Mesothelial cell of epicardium (in vitro differentiated cells): ENCODE results near the gene MTCL1. TPM values are rescaled to one million over a fixed set of nuclear protein-coding genes. Genes with fewer than 3 reads are reported as not detected.

ENCODE experiments used
- DNase-seq, 2 experiments: peaks; one replicate each; pipeline ENCODE4 v3.0.0; 2021; ENCODE audit warnings: low spot score in 2 of 2; ENCODE audit not compliant: unreplicated experiment in 2 of 2
- H3K27ac Mint-ChIP-seq: 2 replicates; pipeline ENCODE4 v1.8.0; 2021; ENCODE audit warnings: mixed read lengths
- H3K27me3 Mint-ChIP-seq: 2 replicates; pipeline ENCODE4 v1.8.0; 2021; ENCODE audit warnings: low read depth, mixed read lengths
- H3K36me3 Mint-ChIP-seq: 2 replicates; pipeline ENCODE4 v1.8.0; 2021; ENCODE audit warnings: mixed read lengths
- H3K4me1 Mint-ChIP-seq: 2 replicates; pipeline ENCODE4 v1.8.0; 2021; ENCODE audit warnings: mixed read lengths
- H3K4me3 Mint-ChIP-seq: 2 replicates; pipeline ENCODE4 v1.8.0; 2021; ENCODE audit warnings: mild to moderate bottlenecking, moderate library complexity, mixed read lengths
- H3K9me3 Mint-ChIP-seq: 2 replicates; pipeline ENCODE4 v1.8.0; 2021; ENCODE audit warnings: mixed read lengths
- total RNA-seq: library from RNA; stranded (reverse); gene quantifications from 3 replicates; pipeline ENCODE4 v1.2.1, GENCODE V29; 2021
- TF ChIP-seq, protein P1 (sequence below): fragments of 200-600 bp; sonication (generic); IDR thresholded peaks from one replicate; pipeline ENCODE4 v1.5.0; 2021; ENCODE audit warnings: antibody characterized with exemption; ENCODE audit not compliant: unreplicated experiment

The MTCL1 gene
- total RNA-seq, 1 donor from 2014 or later, result 24.7 TPM

DNA sequence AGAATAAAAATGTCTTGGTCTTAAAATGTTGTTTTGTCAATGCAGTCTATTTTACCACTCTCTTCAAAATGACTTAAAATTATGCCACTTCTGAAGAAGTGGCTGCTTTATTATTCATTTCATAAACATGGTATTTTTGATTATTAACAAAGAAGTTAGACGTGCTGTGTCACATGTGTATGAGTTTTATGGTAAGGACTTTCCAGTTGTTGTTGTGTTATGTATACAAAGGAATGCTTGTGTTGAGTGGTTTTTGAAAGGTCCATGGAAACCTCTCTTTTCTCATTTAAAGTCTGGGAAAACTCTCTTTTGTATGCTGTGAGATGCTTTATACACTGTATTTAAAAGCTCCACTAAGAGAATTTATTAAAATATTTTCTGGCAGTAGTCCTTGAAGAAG is 116.2 kb downstream of the MTCL1 start:
- H3K36me3 Mint-ChIP-seq, result peaks cover 14% of the 10 kb centered on the region
- peaks cover 15% of the 10 kb centered on the region for H3K4me1 Mint-ChIP-seq
- H3K9me3 Mint-ChIP-seq, result no peaks in the 10 kb centered on the region
- H3K4me3 Mint-ChIP-seq, result no peak overlapping the region
- H3K27ac Mint-ChIP-seq, result no peak overlapping the region
- TF ChIP-seq, protein P1, sequence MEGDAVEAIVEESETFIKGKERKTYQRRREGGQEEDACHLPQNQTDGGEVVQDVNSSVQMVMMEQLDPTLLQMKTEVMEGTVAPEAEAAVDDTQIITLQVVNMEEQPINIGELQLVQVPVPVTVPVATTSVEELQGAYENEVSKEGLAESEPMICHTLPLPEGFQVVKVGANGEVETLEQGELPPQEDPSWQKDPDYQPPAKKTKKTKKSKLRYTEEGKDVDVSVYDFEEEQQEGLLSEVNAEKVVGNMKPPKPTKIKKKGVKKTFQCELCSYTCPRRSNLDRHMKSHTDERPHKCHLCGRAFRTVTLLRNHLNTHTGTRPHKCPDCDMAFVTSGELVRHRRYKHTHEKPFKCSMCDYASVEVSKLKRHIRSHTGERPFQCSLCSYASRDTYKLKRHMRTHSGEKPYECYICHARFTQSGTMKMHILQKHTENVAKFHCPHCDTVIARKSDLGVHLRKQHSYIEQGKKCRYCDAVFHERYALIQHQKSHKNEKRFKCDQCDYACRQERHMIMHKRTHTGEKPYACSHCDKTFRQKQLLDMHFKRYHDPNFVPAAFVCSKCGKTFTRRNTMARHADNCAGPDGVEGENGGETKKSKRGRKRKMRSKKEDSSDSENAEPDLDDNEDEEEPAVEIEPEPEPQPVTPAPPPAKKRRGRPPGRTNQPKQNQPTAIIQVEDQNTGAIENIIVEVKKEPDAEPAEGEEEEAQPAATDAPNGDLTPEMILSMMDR, result no peak
- no peaks in the 10 kb centered on the region for H3K27me3 Mint-ChIP-seq
- no peak for DNase-seq

DNA sequence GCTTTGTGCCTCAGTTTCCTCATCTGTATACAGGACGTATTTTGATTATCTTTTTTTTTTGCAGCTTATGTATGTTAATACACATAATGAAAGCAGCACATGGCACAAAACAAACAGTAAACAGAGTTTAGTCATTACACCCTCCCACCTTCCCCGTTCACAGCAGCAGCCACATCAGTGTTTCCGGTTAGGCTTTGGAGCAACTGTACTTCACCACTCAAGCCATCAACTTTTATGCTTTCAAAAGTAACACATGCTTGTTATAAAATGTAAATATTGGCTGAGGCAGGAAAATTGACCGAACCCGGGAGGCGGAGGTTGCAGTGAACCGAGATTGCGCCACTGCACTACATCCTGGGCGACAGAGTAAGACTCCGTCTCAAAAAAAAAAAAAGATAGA is 117.3 kb downstream of the MTCL1 start:
- Mint-ChIP-seq H3K27ac (no peak overlapping the region), H3K9me3 (no peaks in the 10 kb centered on the region), H3K36me3 (peaks cover 14% of the 10 kb centered on the region), H3K4me3 (no peak overlapping the region), H3K4me1 (peaks cover 6% of the 10 kb centered on the region), H3K27me3 (no peaks in the 10 kb centered on the region)
- DNase-seq, result no peak
- TF ChIP-seq, protein P1, result no peak

DNA sequence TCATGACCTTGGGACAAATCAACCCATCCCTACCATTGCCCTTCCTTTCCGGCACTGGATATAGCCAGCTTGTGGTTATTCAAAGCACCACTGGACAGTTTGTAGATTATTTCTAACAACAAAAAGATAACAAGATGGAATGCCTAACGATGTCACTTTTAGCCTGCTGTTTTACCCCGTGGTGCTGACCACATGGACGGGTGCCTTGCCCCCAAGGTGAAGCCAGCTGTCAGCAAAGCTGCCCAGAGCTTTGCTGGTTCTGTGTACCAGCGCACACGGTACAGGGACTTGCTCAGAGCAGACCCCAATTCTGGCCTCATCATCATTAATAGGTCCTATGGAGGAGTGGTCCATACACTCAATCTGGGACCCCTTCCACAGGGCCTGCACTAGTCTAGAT is 118.2 kb downstream of the MTCL1 start:
- Mint-ChIP-seq H3K27me3 (no peaks in the 10 kb centered on the region), H3K4me1 (peaks cover 5% of the 10 kb centered on the region), H3K4me3 (no peak overlapping the region), H3K27ac (no peak overlapping the region), H3K36me3 (peaks cover 14% of the 10 kb centered on the region), H3K9me3 (no peaks in the 10 kb centered on the region)
- TF ChIP-seq, protein P1, result no peak
- DNase-seq, result no peak

DNA sequence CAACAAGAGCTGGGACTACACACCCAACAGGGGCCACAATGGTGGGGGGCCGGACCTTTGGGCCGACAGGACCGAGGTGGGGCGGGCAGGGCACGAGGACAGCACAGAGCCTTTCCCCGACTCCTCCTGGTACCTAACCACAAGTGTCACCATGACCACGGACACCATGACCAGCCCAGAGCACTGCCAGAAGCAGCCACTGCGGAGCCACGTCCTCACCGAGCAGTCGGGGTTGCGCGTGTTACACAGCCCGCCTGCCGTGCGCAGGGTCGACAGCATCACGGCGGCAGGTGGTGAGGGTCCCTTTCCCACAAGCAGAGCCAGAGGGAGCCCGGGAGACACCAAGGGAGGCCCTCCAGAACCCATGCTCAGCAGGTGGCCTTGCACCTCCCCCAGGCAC is 119.5 kb downstream of the MTCL1 start:
- no peaks in the 10 kb centered on the region for H3K9me3 Mint-ChIP-seq
- no peak overlapping the region for H3K4me3 Mint-ChIP-seq
- DNase-seq, result no peak

DNA sequence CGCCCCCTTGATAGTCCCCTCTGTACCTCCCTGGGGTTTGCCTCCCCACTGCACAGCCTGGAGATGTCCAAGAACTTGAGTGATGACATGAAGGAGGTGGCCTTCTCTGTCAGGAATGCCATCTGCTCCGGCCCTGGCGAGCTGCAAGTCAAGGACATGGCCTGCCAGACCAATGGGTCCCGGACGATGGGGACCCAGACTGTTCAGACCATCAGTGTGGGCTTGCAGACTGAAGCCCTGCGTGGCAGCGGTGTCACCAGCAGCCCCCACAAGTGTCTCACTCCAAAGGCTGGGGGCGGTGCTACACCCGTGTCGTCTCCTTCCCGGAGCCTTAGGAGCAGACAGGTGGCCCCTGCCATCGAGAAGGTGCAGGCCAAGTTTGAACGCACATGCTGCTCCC is 119.9 kb downstream of the MTCL1 start:
- no peak for DNase-seq
- H3K9me3 Mint-ChIP-seq, result no peaks in the 10 kb centered on the region
- peaks cover 4% of the 10 kb centered on the region for H3K4me1 Mint-ChIP-seq
- peaks cover 12% of the 10 kb centered on the region for H3K36me3 Mint-ChIP-seq
- TF ChIP-seq, protein P1, result no peak
- no peak overlapping the region for H3K27ac Mint-ChIP-seq
- H3K27me3 Mint-ChIP-seq, result no peaks in the 10 kb centered on the region
- no peak overlapping the region for H3K4me3 Mint-ChIP-seq

More for the DNA sequence above, 119.5 kb downstream of the MTCL1 start:
- TF ChIP-seq, protein P1, result no peak
- Mint-ChIP-seq H3K4me1 (peaks cover 4% of the 10 kb centered on the region), H3K27ac (no peak overlapping the region), H3K27me3 (no peaks in the 10 kb centered on the region), H3K36me3 (peaks cover 12% of the 10 kb centered on the region)

DNA sequence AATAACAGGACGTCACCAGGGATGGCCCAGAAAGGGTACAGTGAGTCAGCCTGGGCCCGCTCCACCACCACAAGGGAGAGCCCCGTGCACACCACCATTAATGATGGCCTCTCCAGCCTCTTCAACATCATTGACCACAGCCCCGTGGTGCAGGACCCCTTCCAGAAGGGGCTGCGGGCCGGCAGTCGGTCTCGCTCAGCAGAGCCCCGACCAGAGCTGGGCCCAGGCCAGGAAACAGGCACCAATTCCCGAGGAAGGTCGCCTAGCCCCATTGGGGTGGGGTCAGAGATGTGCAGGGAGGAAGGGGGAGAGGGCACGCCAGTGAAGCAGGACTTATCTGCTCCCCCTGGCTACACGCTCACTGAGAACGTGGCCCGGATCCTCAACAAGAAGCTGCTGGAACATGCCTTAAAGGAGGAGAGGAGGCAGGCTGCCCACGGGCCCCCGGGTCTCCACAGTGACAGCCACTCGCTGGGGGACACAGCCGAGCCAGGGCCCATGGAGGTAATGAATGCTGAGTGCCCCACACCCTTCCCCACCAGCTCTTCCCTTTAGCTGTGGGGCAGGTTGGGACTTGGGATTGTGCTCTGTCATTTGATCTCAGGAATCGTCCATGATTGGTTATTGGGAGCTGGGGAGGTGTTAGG is 120.5 kb downstream of the MTCL1 start:
- no peak overlapping the region for H3K27ac Mint-ChIP-seq

More for the DNA sequence above, 120.5 kb downstream of the MTCL1 start:
- Mint-ChIP-seq H3K27me3 (peaks cover 2% of the 10 kb centered on the region), H3K36me3 (peaks cover 12% of the 10 kb centered on the region), H3K4me1 (peaks cover 2% of the 10 kb centered on the region), H3K4me3 (no peak overlapping the region), H3K9me3 (no peaks in the 10 kb centered on the region)
- TF ChIP-seq, protein P1, result no peak
- no peak for DNase-seq
